Stimulated activated CD4-positive, alpha-beta T cell treated with anti-CD3 and anti-CD28 coated beads, Interleukin-1b, Interleukin-23, amount 100 ng/mL, for 24 hours (primary cell): ENCODE results near the gene SEPTIN12.
A peak's percentile ranks its signal among the peaks of the same experiment; 100 is the strongest.

Source experiments
- DNase-seq, 4 experiments: peaks; one replicate each; pipeline ENCODE4 v3.0.0-alpha.2; 2020; ENCODE audit warnings: low read depth in 4 of 4, low spot score in 1 of 4

SEPTIN12 gene

DNA sequence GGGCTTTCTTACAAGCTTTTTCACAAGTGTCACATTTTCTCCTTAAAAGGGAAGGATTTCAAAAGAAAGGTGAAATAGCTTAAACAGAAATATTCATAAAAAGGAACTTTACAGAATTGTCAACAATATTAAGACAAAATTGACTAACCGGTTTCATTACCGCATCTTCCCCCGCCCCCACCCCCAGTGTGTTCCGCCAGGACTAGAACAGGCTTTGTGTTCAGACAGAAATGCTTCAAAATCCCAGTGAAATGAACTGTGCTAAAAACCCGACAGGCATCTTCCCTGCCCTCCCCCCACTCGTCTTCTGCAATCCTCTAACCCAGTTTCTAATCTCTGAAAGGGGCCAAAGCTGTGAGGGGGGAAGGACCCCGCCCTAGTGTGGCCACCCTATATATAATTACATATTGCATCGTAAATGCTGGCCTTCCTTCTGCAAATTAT lies 15.3 kb upstream of the SEPTIN12 start:
- no peak for DNase-seq

- DNase-seq: peak; percentile 80 to 87 (median 80)
Measured at GRCh38 chr16:4802659-4803287, 14.6 kb upstream of the SEPTIN12 start.

GRCh38 chr16:4801962-4802658 lies 14.0 kb upstream of the SEPTIN12 start, which contains the start of gene ROGDI:
Gene ROGDI, minus strand, starts transcription at chr16:4802633. Its CDS starts 62 bp downstream, at chr16:4802571.
- DNase-seq: peak; percentile 38 to 68 (median 56)

DNA sequence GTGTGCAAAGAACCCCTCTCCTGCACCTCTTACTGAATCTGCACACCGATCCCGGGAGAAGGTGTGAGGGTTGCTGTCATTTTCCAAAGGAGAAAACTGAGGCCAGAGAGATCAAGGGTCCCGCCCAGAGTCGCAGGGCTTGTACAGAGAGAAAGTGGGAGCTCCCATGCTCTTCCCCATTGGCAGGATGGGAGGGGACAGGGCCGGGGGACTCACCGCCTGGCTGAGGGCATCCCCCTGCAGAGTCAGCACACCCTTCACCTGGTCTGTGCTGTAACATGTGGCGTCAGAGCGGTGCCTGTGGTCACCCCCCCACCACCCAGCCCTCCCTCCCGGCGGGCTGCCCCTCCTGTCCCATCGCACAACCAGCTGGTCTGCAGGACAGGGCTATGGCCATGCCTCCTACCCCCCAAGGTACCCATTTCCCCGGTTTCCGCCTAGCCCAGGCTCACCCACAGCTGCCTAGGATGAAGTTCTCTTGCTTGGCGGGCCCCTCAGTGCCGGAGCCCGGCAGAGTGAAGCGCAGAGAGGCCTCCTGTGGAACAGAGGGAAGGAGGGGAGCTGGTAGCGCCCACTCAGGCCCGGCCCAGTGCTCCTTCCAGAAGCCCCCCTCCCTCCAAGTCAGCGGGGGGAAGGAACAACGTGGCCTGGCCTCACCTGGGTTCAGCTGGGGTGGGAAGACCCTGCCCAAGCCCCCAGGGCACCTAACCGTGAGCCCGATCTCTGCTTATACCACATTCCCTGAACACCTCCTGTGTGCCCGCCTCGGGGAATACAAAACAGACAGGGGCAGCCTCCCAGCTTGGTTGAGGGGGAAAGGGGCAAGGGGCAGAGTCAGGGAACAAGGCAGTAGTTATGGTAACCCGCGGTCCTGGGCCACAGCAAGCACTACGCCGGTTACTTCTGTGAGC lies 13.2 kb upstream of the SEPTIN12 start:
- DNase-seq: no peak

DNA sequence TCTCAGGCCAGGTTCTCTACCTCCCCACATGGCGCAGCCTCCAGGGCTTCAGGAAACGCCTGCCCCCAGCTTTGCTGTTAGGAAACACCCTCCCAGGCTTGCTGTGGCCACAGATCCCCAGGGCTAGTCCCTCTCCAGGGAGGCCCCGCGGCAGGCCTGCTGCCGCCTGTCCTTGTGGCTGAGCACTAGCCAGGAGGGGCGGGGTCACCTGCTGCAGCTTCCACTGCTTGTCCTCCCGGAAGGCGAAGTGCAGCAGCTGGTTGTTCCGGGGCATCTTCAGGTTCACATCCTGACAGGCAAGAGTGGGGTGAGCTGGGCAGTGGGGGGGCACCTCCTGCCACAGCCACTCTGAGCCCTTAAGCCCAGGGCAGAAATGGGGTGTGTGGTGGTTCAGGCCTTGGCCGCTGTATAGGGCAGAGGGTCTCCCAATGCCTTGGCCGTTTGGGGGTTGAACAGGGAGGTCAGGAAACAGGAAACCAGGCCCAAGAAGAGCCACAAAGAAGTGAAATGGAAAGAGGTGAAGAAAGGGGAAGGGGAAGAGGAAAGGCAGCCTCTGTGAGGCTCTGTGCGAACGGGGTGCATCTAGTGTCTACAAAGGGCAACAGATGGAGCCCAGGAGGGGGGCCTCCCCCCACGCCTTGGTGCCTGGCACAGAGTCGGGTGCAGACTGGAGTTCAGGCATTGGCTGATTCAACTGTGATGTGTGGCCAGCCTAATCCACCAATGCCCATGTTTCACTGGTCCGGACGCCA lies 12.3 kb upstream of the SEPTIN12 start:
- DNase-seq: no peak

GRCh38 chr16:4799171-4799855 lies 11.2 kb upstream of the SEPTIN12 start:
- no peak for DNase-seq

- DNase-seq: no peak
Measured at GRCh38 chr16:4798456-4798855, 10.3 kb upstream of the SEPTIN12 start.

GRCh38 chr16:4797805-4798252 lies 9.7 kb upstream of the SEPTIN12 start:
- DNase-seq: no peak

DNA sequence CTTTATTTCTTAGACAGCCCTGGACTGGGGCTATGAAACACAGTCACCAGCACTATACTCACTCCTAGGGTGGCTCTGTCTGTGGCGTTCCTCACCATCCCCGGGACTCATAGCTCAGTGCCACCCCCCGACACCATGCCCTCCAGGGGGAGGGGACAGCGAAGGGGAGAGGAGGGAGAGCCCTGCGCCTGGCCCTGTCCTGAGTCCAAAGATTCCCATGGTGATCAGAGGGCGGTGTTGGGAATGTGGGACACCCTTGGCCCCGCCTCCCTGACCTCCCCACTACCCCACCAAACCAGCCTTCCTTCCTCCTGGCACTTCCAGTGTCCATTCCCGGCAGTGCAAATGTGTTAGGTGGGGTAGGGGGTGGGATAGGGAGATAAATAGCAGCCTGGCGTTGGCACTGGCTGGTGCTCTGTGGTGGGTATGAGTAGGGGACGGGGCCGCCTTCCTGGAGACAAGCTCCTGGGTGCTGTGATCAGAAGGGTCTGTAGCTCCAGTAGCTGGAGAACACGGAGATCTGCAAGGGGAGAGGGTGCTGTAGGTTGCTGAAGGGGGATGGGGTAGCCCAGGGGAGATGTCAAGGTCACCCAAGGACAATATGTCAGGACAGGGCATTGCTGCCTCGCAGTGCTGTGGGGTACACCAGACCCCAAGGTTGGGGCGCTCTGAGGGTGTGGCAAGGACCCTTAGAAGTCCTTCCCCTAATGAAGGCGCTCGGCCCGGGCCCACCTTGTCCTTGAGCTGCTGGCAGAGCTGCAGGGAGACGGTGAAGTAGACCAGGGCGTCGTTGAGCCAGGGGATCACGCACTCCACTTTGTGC lies 9.0 kb upstream of the SEPTIN12 start:
- DNase-seq: no peak

- DNase-seq: no peak
Measured at GRCh38 chr16:4795828-4796572, 7.9 kb upstream of the SEPTIN12 start.

DNA sequence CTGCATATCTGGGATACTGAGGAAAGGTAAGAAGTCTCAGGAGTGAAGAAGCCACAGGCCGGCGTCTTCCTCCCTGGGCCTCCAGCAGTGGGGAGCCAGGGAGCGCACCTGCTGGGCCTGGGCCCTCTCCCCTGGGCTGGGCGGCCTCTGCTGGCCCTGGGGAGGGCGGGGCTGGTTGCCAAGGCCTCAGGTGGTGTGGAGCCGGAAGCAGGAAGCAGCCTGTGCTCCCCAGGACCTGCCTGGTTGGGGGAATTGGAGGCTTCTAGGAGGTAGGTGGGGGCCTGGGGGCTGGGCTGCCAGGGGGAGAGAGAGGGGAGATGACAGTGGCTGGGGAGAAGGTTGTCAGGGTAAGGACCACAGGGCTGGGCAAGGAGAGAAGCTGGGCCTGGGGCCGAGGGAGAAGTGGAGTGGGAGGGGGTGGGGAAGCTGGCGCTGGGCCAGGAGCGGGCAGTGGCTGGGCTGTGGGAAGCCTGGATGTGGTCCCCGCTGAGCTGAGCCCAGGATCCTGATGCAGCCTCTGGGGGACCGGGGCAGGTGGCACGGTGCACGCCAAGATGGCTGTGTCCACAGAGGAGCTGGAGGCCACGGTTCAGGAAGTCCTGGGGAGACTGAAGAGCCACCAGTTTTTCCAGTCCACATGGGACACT lies 7.2 kb upstream of the SEPTIN12 start, which contains the start of gene SMIM22:
Gene SMIM22, plus strand, starts transcription at position 189 of the 647 bp plus-strand sequence. Its CDS starts 366 bp downstream, at position 555.
- no peak for DNase-seq

GRCh38 chr16:4792951-4793513 lies 4.9 kb upstream of the SEPTIN12 start:
- DNase-seq: no peak

- DNase-seq: no peak
Measured at GRCh38 chr16:4790871-4791270, 2.7 kb upstream of the SEPTIN12 start.

DNA sequence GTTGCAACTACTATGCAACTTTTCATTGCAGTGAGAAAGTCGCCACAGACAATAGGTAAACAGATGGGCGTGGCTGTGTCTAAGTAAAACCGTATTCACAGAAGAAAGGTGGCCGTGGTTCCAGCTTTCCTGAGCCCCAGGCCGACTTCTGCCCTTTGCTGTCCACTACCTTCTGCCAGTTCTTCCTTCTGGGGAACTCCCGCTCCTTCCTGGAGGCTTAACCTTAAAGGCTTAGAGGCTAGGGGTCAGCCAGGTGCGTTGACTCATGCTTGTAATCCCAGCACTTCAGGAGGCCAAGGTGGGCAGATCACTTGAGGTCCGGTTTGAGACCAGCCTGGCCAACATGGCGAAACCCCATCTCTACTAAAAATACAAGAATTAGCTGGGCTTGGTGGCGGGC lies 2.1 kb upstream of the SEPTIN12 start:
- DNase-seq: no peak

- DNase-seq: no peak
Measured at GRCh38 chr16:4788910-4789309, 765 bp upstream of the SEPTIN12 start.

DNA sequence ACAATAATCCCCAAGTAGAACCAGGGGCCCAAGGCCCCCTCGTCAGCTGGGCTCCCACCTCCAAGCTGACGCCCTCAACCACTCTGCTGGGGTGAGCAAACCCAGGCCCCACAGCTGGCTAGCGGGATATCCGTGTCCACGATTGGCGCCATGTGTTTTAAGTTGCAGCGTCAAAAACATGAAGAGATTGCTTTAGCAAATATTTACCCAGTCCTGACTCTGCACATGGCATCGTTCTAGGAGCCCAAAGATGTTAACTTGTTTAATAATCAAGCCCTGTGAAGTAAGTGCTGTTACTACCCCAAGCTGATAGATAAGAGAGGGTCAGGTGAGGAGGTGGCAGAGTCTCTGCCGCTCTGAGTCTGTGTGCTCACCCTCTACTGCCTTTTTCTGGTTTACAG lies 344 bp upstream of the SEPTIN12 start:
- DNase-seq: no peak

DNA sequence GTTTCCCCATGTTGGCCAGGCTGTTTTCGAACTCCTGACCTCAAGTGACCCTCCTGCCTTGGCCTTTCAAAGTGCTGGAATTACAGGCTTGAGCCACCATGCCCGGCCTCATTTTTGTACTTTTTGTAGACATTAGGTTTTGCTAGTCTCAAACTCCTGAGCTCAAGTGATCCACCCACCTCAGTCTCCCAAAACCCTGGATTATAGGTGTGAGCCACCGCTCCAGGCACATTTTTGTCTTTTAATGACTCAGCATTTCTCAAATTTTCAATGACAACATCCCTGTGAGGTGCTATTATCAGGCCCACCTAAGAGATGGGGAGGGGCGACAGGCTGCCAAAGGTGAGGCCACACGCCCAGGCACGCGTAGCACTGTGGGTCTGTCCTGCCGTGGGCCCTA lies 1.1 kb downstream of the SEPTIN12 start:
- DNase-seq: no peak
